HG03095 (cell line): Measurements from ENCODE around the gene TUBB6.

Experiments used
- ATAC-seq: cut with Tn5 transposase; IDR thresholded peaks from one replicate; pipeline ENCODE4 v1.9.1; 2021; ENCODE audit warnings: moderate library complexity; ENCODE audit not compliant: unreplicated experiment

TUBB6 gene

DNA sequence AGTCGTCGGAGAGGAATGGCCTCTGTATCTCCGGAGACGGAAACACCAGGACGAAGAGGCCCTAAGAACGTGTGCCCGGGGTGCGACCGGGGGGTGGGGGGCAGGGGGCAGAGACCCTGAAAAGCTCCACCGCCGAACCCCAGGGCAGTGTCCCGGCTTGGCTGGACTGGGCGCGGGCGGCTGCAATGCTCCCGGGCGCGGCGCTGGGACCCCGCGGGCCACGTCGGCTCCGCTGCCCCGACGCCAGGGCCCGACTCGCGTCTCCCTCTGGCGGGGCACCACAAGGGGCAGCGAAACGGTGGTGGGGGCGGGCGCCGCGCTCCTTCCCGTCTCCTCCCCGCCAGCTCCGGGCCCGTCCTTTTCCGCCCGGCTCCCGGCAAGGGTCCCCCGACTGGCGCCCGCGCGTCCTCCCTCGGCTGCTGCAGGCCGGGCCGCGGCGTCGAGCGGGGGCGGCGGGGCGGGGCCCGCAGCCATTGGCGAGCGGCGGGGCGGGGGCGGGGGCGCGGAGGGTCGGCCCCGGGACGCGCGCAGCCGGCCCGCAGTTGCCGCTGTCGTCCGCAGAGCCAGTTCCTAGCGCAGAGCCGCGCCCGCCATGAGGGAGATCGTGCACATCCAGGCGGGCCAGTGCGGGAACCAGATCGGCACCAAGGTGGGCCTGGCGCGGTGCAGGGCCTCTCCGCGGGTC, at the start of gene TUBB6:
TUBB6 (plus strand) TSS at position 541 of the 685 bp plus-strand sequence; CDS start at position 593, 52 bp downstream.
- ATAC-seq: peak; percentile 59

DNA sequence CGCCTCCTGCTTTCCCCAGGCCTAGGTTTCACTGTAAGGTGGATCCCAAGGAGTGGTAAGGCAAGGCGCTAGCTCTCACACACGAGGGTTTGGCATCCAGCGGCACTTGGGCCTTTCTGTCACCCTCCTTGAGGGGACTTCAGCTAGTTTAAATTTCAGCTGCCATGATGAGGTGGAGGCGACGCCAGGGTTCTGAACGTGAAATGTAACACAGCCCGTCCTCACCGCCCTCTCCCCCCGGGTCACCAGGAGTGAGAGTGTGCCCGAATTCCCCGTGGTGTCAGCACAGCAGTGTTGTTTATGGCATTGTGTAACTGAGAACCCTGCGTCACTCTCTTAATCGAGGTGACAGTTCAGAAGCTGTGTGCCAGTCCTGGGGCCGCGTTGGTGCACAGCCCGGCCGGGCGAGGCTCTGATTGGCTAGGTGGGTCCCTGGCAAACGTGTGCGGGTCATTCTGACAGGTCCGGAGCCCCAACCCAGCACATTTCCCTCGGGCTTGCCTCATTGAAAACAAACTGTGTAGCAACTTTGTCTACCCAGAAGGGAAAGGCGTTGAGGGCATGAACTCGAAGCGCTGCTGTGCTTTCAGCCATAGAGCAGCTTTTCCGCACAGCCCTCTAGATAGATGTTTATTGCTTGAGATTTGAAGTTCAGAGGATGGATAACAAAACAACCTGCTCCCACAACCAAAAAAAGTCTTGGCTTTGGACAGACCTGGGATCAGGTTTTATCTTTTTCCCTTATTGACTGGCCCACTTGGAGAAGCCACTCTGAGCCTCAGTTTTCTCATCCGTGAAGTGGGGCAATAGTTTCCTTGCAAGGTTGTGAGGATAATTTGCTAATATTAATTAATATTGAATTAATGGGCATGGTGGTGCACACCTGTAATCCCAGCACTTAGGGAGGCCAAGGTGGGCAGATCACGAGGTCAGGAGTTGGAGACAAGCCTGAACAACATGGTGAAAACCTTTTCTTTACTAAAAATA, 49.0 kb upstream of the TUBB6 start:
- ATAC-seq: no peak

DNA sequence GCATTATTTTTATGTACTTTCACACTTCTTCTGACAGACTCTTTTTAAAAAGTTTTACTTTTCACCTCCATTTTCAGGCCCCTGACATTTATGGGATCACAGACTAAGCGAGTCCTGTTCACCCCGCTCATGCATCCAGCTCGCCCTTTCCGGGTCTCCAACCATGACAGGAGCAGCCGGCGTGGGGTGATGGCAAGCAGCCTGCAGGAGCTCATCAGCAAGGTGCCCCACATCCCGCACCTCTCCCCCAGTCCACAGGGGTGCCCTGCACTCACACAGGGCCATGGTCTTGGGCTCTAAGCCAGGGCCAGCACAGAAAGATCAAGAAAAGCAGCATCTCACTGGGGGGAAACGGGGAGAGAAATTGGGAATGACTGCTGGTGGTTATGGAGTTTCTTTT, 45.3 kb upstream of the TUBB6 start:
- no peak for ATAC-seq

DNA sequence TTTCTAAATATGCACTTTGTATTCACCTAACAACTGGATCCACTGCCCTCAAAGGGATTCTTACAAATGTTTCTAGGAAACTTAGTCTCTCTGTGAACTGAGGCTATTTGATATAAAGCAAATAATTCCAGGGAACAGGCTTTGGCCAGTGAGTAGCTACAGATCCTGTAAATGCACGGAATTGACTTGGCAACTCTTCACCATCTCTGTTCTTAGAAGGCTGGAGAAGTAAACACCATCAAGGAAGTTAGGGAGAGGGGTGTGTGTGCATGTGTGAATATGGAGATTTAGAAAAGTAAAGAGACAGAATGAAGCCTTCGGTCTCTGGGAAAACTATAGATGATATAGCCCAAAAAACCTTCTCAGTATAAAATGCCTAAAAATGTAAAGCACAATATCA, 43.2 kb upstream of the TUBB6 start:
- ATAC-seq: no peak

DNA sequence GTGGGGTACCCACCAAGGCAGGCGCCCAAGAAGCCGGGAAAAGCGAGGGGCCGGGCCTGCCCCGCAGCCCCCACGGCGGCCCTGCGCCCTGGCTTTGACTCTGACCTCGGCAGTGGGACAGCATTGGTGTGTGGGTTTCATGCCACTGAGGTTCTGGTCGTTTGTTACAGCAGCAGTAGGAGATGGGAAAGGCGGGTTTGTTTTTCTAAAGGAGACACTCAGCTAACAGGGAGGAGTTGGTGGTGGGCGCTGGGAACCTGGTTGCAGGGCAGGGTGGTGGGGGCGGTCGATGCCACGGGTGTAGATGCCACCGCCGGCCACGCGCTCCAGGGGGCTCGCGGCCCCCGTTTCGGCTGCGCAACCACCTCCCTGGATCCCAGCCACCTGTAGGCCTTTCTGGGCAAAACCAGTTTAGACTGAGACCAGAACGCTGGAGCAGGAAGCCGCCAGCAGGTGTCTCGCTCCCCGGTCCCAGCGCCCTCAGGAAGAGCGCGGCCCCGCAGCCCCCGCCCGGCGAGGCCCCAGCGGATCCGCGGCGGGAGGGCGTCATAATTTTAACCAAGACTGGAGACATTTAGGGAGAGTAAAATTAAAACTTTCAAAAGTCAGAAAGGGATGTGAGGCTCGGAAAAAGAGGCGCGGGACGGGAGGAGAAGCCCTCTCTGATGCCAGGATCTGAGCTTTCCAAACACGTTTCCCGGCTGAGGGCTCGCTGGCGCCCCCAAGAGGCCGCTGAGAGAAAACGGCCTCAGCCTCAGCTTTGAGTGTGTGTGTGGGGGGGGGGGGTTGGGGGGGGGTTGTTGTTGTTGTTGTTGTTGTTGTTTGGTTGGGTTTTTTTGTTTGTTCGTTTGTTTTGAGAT, 36.4 kb upstream of the TUBB6 start:
- peak; percentile 90 for ATAC-seq

DNA sequence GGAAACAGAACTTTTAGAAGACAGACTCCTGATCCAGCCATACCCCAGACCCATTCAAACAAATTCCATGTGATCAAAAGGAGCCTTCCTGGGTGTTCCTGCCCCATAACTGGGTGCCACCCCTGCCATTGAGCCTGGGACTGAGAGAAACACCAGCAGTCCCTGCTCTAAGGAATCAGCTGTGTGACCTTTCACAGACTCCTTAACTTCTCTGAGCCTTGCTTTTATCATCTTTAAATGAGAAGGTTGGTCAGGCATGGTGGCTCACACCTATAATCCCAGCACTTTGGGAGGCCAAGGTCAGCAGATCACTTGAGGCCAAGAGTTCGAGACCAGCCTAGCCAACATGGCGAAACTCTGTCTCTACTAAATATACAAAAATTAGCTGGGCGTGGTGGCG, 33.2 kb upstream of the TUBB6 start:
- no peak for ATAC-seq

DNA sequence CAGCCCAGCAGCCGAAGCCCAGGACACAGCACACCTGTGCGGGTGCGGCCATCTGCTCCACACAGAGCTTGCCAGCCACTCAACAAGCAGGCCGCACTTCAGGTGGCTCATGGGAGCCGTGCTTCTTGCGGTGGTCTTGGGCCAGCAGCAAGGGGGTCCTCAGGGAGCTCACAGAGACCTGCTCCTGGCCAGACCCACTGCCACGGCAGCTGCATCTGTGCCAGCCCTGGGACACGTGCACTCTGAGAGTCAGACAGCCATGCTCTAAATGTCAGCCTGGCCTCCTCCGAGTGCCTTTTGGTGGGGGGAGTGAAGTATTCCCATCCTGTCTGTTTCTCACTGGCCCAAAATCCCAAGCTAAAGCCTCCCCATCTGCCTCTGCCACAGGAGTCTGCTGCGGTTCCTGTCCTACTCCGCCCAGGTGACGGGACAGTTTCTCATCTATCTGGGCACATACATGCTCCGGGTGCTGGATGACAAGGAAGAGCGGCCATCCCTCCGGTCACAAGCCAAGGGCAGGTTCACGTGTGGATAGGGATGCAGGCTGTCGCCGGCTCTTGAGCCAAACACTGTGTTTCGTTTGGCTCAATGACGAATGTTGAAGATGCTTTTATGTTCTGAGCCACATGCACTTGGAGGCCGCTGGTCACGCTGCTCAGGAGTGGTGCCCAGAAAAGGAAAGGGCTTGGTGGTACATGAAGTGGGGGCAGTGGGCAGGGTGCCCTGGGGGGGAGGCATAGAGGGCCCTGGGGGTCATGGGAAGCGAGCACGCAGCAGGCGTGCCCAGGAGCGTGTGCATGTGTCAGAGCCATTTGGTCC, 31.1 kb upstream of the TUBB6 start:
- no peak for ATAC-seq

DNA sequence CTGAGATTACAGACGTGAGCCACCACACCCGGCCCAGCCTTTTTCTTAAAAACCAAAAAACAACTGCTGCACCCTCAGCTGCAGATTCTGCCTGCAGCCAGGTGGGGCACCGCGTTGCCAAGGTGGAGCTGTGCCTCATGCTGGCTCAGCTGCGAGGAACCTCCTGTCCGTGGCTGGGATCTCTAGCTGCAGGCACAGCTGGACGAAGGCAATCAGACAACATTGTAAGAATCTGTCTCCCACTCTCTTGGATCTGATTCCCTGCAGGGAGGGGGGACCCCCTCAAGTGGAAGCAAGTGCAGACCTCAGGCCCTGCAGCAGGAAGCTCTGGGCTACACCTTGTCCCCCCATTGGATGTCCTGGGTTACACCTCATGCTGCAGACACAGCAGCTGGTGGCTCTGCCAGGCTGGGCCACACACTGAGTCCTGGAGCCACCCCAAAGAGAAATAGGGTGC, 29.8 kb upstream of the TUBB6 start:
- ATAC-seq: no peak

DNA sequence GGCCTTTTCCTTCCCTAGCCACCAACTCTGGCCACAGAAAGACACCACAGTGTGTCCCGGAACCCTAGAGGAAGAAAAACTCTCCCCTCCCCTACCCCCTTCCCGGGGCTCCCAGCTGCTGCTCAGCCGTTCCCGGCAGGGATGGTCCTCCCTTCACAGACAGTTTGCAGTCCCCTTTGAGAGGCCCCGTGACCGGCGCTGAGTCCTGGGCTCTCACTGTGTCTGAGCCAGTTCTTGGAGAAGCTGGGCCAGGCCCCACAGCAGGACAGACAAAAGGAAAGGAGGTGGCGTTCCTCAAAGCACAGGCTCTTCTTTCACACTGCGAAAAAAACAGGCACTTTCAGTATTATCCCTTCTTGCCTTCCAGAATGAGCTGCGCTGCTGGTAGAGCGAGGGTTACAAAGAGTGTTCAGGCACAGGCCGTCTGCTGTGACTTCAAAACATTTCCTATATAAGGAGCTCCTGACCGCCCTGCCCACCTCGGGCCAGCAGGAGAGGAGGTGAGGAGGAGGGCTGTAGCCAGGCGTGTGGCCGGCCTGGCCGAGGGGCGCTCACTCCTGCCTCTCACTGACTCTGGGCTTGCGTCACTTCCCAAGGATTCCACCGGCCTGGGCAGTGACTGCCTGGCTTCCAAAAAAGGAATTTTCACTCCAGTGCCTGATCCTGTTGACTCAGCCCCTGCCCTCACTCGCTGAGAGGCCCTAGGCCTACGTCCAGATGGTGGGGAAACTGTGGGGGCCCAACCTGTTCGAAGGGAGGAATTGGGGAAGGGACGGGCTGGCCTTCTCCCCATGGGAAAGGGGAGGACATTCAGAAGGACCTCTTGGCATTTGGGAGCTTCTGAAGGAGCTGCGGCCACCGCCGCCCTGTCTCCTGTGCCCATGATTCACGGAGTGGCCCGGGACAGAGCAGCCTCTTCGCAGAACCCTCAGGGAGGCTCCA, 29.0 kb upstream of the TUBB6 start:
- no peak for ATAC-seq

DNA sequence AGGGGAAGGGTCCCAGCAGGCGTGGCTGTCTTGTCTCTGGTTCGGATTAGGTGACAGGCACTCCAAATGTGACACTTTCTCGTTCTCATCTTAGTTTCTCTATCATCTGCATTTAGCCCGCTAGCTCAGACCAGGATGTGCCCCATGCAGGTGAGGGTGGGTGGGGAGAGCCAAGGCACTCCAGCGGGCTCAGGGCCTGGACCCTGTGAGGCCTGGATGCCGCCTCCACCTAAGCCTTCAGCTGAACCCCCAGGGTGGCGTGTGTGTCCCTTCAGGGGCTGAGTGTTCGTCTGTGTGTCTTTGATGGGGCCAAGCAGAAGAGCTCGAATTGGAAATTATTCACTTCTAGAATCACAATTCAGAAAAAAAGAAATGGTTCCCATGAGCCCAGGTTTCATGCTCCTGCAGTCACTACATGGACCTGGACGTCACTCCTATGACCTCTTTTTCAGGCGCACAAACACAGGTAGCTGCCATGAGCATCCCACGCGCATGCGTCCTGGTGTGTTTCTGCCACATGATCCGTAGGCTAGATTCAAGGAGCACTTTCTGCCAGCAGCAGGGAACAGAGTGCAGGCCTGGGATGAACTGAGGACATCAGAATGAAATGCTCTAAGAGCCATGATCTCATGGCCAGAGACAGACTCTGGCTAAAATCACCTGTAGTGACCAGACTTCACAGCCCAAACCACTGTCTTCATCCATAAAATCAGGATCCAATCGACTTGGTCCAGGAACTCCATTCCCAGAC, 28.1 kb upstream of the TUBB6 start:
- ATAC-seq: no peak

DNA sequence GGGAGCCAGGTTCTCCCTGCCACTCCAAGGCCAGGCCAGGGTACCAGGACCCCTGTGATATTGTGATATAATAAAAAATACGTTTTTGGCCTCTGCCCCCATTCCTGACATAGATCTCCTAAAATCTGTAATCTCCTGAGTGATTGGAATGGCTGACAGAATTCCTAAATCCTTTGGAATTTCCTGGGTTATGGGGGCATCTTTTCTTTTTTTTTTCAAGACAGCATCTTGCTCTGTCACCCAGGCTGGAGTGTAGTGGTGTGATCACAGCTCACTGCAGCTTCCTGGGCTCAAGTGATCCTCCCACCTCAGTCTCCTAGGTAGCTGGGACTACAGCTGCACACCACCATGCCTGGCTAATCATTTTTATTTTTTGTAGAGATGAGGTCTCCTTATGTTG, 26.2 kb upstream of the TUBB6 start:
- no peak for ATAC-seq

DNA sequence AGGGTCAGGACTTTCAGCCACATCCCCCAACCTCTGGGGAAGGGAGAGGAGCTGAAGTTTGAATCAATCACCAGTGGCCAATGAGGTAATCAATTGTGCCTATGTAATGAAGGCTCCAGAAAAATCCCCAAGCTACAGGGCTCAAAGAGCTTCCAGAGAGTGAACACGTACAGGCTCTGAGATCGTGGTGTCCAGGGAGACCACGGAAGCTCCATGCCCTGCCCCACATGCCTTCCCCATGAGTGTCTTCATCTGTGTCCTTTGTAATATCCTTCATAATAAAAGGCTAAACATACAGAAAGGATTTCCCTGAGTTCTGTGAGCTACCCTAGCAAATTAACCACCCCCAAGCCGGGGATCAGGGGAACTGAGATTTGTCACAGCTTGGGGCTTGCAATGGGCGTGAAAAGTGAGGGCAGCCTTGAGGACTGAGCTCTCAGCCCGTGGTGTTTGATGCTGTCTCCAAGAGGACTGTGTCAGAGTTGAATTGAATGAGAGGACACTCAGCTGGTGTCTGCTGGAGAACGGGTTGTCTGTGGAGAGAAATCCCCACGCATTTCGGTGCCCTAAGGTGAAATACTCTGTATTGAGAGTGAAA, 25.5 kb upstream of the TUBB6 start:
- no peak for ATAC-seq

DNA sequence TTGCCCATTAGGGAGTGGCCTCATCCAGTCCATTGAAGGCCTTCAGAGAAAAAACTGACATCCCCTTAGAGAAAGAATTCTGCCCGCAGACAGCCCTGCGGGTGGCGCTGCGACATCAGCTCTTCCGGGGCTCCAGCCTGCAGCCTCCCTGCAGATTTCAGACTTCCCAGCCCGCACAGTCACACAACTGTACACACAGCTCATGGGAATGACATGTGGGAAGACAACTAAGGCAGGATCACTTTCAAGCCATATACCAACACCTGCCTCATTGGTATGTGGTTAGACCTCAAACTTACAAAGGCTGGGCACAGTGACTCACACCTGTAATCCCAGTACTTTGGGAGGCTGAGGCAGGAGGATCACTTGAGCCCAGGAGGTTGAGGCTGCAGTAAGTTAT, 24.8 kb upstream of the TUBB6 start:
- no peak for ATAC-seq

DNA sequence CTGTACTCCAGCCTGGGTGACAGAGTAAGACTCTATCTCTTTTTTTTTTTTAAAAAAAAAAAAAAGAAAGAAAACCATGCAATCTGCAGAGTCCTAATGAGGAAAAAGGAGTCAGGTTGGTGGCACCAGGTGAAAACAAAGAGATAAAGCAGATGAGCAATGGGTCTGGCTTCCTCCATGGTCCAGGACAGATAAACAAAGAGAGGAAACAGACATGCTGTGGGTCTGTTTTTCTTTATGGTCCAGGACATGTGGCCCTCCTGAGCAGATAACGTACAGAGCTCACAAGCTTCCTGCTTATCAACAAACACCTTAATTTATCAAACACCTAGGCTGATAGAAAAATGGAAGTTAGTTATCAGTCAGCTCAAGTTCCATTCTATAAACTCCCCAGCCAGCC, 24.4 kb upstream of the TUBB6 start:
- no peak for ATAC-seq

DNA sequence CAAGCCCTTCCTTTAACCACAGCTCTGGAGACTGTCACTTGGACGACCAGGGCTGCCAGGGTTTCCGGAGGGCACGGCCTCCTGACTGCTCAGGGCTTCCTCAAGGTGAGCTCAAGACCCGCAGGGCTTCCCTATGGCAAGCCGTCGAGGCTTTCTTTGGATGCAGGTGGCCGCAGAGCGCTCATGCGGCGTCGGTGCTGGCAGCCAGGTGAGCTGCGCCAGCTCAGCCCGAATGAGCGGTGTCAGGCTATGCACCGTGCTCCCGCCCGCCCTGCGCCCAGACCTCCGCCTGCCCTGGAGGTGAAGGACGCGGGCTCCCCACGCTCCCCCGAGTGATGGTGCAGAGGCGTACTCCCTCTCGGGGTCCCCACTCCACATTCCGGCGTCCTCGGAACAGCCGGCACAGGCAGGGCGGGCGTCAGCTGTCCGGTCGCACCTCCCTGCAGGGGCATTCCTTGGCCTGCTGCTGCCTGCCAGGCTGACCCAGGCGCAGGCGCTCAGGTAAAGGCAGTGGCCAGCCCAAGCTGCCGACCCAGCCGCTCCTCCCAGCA, 20.8 kb upstream of the TUBB6 start:
- no peak for ATAC-seq

DNA sequence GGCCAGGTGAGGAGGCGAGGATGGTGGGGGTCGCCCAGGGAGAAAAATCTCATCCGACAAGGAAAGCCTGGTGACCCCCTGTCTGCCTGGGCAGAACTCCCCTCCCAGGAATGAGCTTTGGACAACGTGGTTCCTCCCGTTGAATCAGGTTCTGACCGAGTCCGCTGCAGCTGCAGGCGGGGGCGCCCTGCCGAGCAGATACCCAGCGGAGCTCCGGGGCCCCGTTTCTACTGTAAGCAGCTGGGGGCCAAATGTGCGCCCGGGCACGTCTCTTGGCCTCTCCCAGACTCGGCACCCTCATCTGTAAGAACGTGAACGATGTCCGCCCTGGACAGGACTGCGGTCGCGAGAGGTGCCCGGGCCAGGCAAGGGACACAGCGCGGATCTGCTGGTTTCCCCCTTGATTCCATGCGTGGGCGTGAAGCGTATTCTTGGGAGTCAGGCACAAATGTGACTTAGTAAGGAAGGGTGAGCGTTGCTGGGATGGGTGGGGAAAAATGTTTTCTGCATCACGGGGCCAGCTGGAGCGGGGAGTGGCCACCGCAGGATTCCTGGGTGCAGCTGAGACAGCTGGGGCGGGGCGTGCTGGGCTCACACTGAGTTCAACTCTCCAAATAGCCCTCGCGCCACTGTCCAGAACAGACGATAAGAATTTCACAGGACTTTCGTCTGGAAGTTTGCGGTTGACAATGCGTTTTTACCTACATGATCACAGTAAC, 20.2 kb upstream of the TUBB6 start:
- no peak for ATAC-seq

DNA sequence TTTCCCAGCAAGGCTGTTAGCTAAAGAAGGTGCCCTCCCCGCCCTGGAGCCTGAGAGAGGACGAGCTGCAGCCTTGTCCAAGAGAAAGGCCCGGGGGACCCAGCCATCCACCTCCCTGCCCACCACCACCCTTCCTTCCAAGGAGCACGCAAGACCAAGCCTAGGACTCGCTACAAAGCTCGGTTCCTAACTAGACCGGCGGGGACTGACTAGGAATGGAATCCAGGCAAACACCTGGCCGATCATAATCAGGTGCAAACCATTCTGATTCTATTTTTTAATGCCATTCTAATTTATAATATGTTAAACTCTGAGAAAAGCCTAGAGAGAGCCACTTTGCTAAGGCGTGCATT, 19.7 kb upstream of the TUBB6 start:
- ATAC-seq: no peak
